Activated naive CD4-positive, alpha-beta T cell treated with anti-CD3 and anti-CD28 coated beads for 36 hours (primary cell): ENCODE data around the gene NUDT5. TPM values are rescaled to one million over a fixed set of nuclear protein-coding genes. Genes with fewer than 3 reads are reported as not detected.

ENCODE experiments used
- microRNA-seq: library from miRNA; unstranded; fragments of <30 nt; microRNA quantifications from one replicate; pipeline ENCODE4 v1.2.0, GENCODE V29; 2022; ENCODE audit warnings: borderline microRNAs expressed, borderline replicate concordance
- total RNA-seq, 2 experiments: library from RNA; stranded (reverse); gene quantifications; one replicate each; pipeline ENCODE4 v1.2.3, GENCODE V29; 2021

Gene NUDT5
- total RNA-seq, 2 experiments from 2014 or later = 97.1 to 100 TPM

Small RNA genes lying within 50 kb of the gene (microRNA-seq; reads per million reads assigned to microRNA genes)
- not detected for gene MIR548AK

Other genes starting within 250 kb of the NUDT5 start
- gene UPF2, start 153.1 kb downstream of the NUDT5 start, total RNA-seq = 10 to 100 TPM; 27.5 to 29.5 TPM
- 10 to 100 TPM; 17.0 to 20.1 TPM for gene DHTKD1, start 126.9 kb downstream of the NUDT5 start, total RNA-seq
- gene SEC61A2, start 66.2 kb downstream of the NUDT5 start, total RNA-seq = 10 to 100 TPM; 18.2 to 20.0 TPM
- gene CDC123, start 297 bp upstream of the NUDT5 start, total RNA-seq = 100 to 1,000 TPM; 108 to 117 TPM
- gene CAMK1D, start 153.7 kb upstream of the NUDT5 start, total RNA-seq = 10 to 100 TPM in 1 of 2 experiments, 1 to 10 TPM in 1; 9.5 to 11.3 TPM